GM12873 (cell line): ENCODE results near the gene UBA3.

Source experiments
- TF ChIP-seq, protein P1 (sequence below): IDR thresholded peaks from 2 replicates; pipeline ENCODE4 v1.5.1; 2012; ENCODE audit warnings: low read depth, mild to moderate bottlenecking, moderate library complexity, low read length, control low read depth; ENCODE audit not compliant: insufficient read depth; ENCODE audit errors: missing control alignments

The UBA3 gene

DNA sequence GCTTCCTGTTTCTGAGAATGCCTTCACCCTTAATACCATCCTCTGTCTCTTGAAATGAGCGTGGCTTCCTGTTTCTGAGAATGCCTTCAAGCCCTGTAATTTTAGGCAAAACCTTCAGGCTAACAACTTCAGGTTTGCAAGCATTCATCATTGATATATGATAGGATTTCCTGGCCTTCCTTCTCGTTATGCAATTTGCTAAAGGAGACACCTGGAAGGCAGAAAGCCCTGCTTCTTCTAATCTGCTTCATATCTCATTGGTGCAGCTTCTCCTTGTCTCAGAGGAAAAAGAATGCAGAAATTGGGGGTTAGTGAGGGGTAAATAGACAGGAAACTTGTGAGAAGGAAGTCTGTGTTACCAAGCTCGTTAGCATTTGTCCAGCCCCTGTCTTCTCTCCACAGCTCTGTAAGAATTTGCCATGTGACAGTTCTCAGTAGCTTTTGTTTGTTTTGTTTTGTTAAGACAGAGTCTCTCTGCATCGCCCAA, 11.9 kb upstream of the UBA3 start:
- TF ChIP-seq, protein P1, sequence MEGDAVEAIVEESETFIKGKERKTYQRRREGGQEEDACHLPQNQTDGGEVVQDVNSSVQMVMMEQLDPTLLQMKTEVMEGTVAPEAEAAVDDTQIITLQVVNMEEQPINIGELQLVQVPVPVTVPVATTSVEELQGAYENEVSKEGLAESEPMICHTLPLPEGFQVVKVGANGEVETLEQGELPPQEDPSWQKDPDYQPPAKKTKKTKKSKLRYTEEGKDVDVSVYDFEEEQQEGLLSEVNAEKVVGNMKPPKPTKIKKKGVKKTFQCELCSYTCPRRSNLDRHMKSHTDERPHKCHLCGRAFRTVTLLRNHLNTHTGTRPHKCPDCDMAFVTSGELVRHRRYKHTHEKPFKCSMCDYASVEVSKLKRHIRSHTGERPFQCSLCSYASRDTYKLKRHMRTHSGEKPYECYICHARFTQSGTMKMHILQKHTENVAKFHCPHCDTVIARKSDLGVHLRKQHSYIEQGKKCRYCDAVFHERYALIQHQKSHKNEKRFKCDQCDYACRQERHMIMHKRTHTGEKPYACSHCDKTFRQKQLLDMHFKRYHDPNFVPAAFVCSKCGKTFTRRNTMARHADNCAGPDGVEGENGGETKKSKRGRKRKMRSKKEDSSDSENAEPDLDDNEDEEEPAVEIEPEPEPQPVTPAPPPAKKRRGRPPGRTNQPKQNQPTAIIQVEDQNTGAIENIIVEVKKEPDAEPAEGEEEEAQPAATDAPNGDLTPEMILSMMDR, result no peak

DNA sequence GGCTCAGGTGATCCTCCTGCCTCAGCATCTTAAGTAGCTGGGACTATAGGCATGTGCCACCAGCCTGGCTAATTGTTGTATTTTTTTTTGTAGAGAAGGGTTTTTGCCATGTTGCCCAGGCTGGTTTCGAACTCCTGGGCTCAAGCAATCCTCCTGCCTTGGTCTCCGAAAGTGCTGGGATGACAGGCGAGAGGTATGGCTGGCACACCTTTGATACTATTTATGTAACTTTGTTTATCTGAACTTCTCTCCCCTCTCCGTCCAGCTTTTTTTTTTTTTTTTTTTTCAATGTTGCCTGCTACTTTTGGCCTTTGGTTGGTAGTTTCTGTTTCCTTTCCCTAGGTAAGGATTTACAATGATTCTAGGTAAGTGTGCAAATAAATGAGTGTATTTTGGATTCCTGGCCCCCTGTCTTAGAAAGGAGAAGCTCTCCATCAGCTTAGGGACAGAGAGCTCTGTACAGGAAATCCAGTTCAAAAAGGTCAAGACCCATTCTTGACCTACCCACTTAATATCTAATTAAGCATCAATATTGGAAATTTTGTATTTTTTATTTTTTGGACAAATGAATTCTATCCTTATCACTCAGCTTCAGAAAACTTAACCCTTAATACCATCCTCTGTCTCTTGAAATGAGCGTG, 11.3 kb upstream of the UBA3 start:
- TF ChIP-seq, protein P1, result no peak

DNA sequence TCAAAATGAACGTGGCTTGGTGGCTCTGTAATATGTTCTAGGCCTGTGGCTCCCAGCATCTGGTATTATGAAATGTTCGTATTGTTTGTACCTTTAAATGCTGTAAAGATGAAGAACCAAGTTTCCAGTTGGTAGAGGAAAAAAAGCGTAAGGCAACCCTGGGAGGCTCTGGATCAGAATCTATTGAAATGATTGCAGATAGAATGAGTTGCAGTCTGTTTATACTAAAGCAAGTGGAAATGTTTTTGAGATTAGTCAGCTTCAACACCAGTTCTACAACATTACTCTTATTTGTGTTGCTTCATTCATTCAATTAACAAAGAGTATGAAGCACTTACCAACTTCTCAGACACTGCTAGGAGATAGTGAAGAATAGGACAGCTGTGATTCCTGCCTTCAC, 9.9 kb upstream of the UBA3 start:
- TF ChIP-seq, protein P1, result no peak

GRCh38 chr3:69088063-69088462, 7.9 kb upstream of the UBA3 start:
- TF ChIP-seq, protein P1, result peak; percentile 17

- TF ChIP-seq, protein P1, result no peak
Observed at GRCh38 chr3:69087030-69087791, 7.0 kb upstream of the UBA3 start.

GRCh38 chr3:69085833-69086722, 5.9 kb upstream of the UBA3 start:
- TF ChIP-seq, protein P1, result no peak
